WTC11 (cell line): ENCODE measurements around the gene ACBD3. TPM values are rescaled to one million over a fixed set of nuclear protein-coding genes. Genes with fewer than 3 reads are reported as not detected.

Experiments
- ATAC-seq: fragments of 200-7000 bp; cut with Tn5 transposase; 2 replicates; pipeline ENCODE4 v1.10.0; 2021; ENCODE audit warnings: mild to moderate bottlenecking, moderate library complexity
- CTCF ChIA-PET: fragments of 300-600 bp; sonication (Branson Sonifier 250); formaldehyde crosslinking; loops from one replicate; lab custom pipeline; 2021; ENCODE audit warnings: antibody characterized with exemption; lab: Charles Lee
- POLR2A ChIA-PET: fragments of 350-600 bp; sonication (Branson Sonifier 250); formaldehyde crosslinking; loops from one replicate; lab custom pipeline; 2021; ENCODE audit warnings: antibody characterized with exemption; lab: Charles Lee
- DNase-seq: peaks from one replicate; pipeline ENCODE4 v3.0.0; 2021; ENCODE audit warnings: low spot score
- H3K27ac Mint-ChIP-seq: 2 replicates; pipeline ENCODE4 v1.8.0; 2021; ENCODE audit warnings: mixed read lengths
- H3K27me3 Mint-ChIP-seq: 2 replicates; pipeline ENCODE4 v1.8.0; 2021; ENCODE audit warnings: low read depth, mild to moderate bottlenecking, moderate library complexity, mixed read lengths
- H3K36me3 Mint-ChIP-seq: 2 replicates; pipeline ENCODE4 v1.8.0; 2021; ENCODE audit warnings: mixed read lengths
- H3K4me1 Mint-ChIP-seq: 2 replicates; pipeline ENCODE4 v1.8.0; 2022; ENCODE audit warnings: mixed read lengths
- H3K4me3 Mint-ChIP-seq: 2 replicates; pipeline ENCODE4 v1.8.0; 2021; ENCODE audit warnings: mild to moderate bottlenecking, moderate library complexity, mixed read lengths
- H3K9me3 Mint-ChIP-seq: 2 replicates; pipeline ENCODE4 v1.8.0; 2021; ENCODE audit warnings: mixed read lengths
- CREM ChIP-seq: sonication (generic); formaldehyde crosslinking; IDR thresholded peaks from 2 replicates; pipeline ENCODE4 v1.8.1; 2022; ENCODE audit warnings: mild to moderate bottlenecking, missing genetic modification reagents, moderate library complexity
- ELF4 ChIP-seq: sonication (generic); formaldehyde crosslinking; IDR thresholded peaks from 2 replicates; pipeline ENCODE4 v1.8.1; 2022; ENCODE audit warnings: low read depth, mild to moderate bottlenecking, moderate library complexity, missing genetic modification reagents
- ESRRA ChIP-seq: sonication (generic); formaldehyde crosslinking; IDR thresholded peaks from 2 replicates; pipeline ENCODE4 v1.8.1; 2022; ENCODE audit warnings: mild to moderate bottlenecking, missing genetic modification reagents, borderline replicate concordance
- GABPB1 ChIP-seq: sonication (generic); formaldehyde crosslinking; IDR thresholded peaks from 2 replicates; pipeline ENCODE4 v1.8.1; 2023; ENCODE audit warnings: mild to moderate bottlenecking, missing genetic modification reagents
- HMGA2 ChIP-seq: fragments of 250-450 bp; sonication (Bioruptor Pico); IDR thresholded peaks from 2 replicates; pipeline ENCODE4 v1.4.0; 2021; ENCODE audit warnings: mild to moderate bottlenecking, moderate library complexity
- RELA ChIP-seq: sonication (generic); formaldehyde crosslinking; IDR thresholded peaks from 2 replicates; pipeline ENCODE4 v1.8.1; 2022; ENCODE audit warnings: missing genetic modification reagents, mild to moderate bottlenecking, borderline replicate concordance
- TCF7 ChIP-seq: sonication (generic); formaldehyde crosslinking; IDR thresholded peaks from 2 replicates; pipeline ENCODE4 v1.8.0; 2022; ENCODE audit warnings: mild to moderate bottlenecking, low read depth, missing genetic modification reagents, moderate library complexity
- TEAD1 ChIP-seq: sonication (generic); formaldehyde crosslinking; IDR thresholded peaks from 2 replicates; pipeline ENCODE4 v1.8.0; 2022; ENCODE audit warnings: mild to moderate bottlenecking, missing genetic modification reagents
- TEAD4 ChIP-seq: sonication (generic); formaldehyde crosslinking; IDR thresholded peaks from 2 replicates; pipeline ENCODE4 v1.8.0; 2022; ENCODE audit warnings: mild to moderate bottlenecking, missing genetic modification reagents
- ZBTB21 ChIP-seq: sonication (generic); formaldehyde crosslinking; IDR thresholded peaks from 2 replicates; pipeline ENCODE4 v1.8.1; 2023; ENCODE audit warnings: mild to moderate bottlenecking, missing genetic modification reagents, borderline replicate concordance
- ZNF232 ChIP-seq: sonication (generic); formaldehyde crosslinking; IDR thresholded peaks from 2 replicates; pipeline ENCODE4 v1.8.0; 2022; ENCODE audit warnings: mild to moderate bottlenecking, missing genetic modification reagents
- ZNF263 ChIP-seq: sonication (generic); formaldehyde crosslinking; IDR thresholded peaks from 2 replicates; pipeline ENCODE4 v1.8.1; 2022; ENCODE audit warnings: low read depth, mild to moderate bottlenecking, moderate library complexity, missing genetic modification reagents
- ZNF423 ChIP-seq: fragments of 250-450 bp; sonication (Bioruptor Pico); IDR thresholded peaks from 2 replicates; pipeline ENCODE4 v2.1.2; 2022; ENCODE audit warnings: mild to moderate bottlenecking, moderate library complexity
- total RNA-seq: library from RNA; stranded (reverse); gene quantifications from 3 replicates; pipeline ENCODE4 v1.2.3, GENCODE V29; 2021
- TF ChIP-seq, protein P1 (sequence below): sonication (generic); formaldehyde crosslinking; IDR thresholded peaks from 2 replicates; pipeline ENCODE4 v1.8.1; 2022; ENCODE audit warnings: mild to moderate bottlenecking, moderate library complexity, missing genetic modification reagents
- TF ChIP-seq, protein P2 (sequence below): sonication (generic); formaldehyde crosslinking; IDR thresholded peaks from 2 replicates; pipeline ENCODE4 v1.8.0; 2022; ENCODE audit warnings: missing genetic modification reagents
- TF ChIP-seq, protein P3 (sequence below): fragments of 200-600 bp; IDR thresholded peaks from 2 replicates; pipeline ENCODE4 v1.8.0; 2022; ENCODE audit warnings: antibody characterized with exemption
- TF ChIP-seq, protein P4 (sequence below): sonication (generic); formaldehyde crosslinking; IDR thresholded peaks from 2 replicates; pipeline ENCODE4 v1.8.1; 2023; ENCODE audit warnings: mild to moderate bottlenecking, missing genetic modification reagents, moderate library complexity
- TF ChIP-seq, protein P5 (sequence below): fragments of 250-450 bp; sonication (Bioruptor Pico); IDR thresholded peaks from 2 replicates; pipeline ENCODE4 v1.9.0; 2021; ENCODE audit warnings: mild to moderate bottlenecking
- TF ChIP-seq, protein P6 (sequence below): fragments of 250-450 bp; sonication (Bioruptor Pico); IDR thresholded peaks from 2 replicates; pipeline ENCODE4 v1.8.0; 2021; ENCODE audit warnings: mild to moderate bottlenecking
- TF ChIP-seq, protein P7 (sequence below): sonication (generic); formaldehyde crosslinking; IDR thresholded peaks from 2 replicates; pipeline ENCODE4 v1.8.0; 2023; ENCODE audit warnings: missing genetic modification reagents
- TF ChIP-seq, protein P8 (sequence below): fragments of 250-450 bp; sonication (Bioruptor Pico); IDR thresholded peaks from 2 replicates; pipeline ENCODE4 v1.9.0; 2021; ENCODE audit warnings: mild to moderate bottlenecking, borderline replicate concordance

The ACBD3 gene
- total RNA-seq, 1 experiment from 2014 or later = 38.9 TPM

DNA sequence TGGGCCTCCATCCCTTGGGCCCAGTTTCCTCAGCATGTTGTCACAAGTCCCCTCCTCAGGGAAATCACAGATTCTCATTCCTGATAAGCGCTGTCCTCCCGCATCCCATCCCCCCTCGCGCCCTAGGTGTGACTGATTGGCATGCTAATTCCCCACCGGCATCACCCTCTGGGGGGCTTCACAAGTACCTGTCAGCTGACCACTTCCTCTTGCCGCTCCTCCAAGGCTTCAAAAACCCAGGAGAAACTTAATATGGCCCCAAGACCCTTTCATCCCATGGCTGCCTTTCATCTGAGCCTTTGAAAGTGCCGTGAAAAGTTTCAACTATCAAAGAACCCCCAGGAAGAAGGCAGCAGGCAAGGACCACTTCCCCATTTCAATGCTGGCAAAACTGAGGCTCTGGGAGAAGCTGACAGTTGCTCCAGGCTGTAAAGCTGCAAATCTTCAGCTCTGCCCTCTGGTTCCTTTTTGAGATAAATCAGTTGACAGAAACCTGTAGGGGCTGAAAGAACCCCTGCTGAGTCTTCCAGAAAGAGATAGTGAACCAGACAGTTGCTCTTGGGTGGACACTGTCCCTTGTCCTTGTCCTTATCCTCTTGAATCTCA lies 24.1 kb upstream of the ACBD3 start:
- POLR2A ChIA-PET = no interaction called here
- Mint-ChIP-seq H3K27me3 (peaks cover 4% of the 10 kb centered on the region), H3K36me3 (no peaks in the 10 kb centered on the region), H3K9me3 (no peaks in the 10 kb centered on the region; the same call in 1 of the 2 replicates), H3K4me1 (peaks cover 49% of the 10 kb centered on the region), H3K4me3 (no peak overlapping the region; the same call in 1 of the 2 replicates), H3K27ac (no peak overlapping the region)
- DNase-seq = peak; percentile 57
- ATAC-seq = peak; percentile 22
- CTCF ChIA-PET = interaction anchor here (2.6 to 4.0 kb wide), 3 partner anchors 10 to 85 kb away, joined by 8 to 17 read pairs (median 16); no protein-coding TSS in a partner anchor
- TF ChIP-seq TEAD1 (CRISPR knock-in tag) (no peak), HMGA2 (no peak), GABPB1 (no peak), ELF4 (no peak), TCF7 (CRISPR knock-in tag) (no peak), ZNF263 (CRISPR knock-in tag) (no peak), ZBTB21 (CRISPR knock-in tag) (no peak), ZNF232 (CRISPR knock-in tag) (no peak), TEAD4 (CRISPR knock-in tag) (no peak), ZNF423 (CRISPR knock-in tag) (no peak), RELA (no peak), ESRRA (CRISPR knock-in tag) (no peak), CREM (CRISPR knock-in tag) (no peak)
- TF ChIP-seq, protein P1, sequence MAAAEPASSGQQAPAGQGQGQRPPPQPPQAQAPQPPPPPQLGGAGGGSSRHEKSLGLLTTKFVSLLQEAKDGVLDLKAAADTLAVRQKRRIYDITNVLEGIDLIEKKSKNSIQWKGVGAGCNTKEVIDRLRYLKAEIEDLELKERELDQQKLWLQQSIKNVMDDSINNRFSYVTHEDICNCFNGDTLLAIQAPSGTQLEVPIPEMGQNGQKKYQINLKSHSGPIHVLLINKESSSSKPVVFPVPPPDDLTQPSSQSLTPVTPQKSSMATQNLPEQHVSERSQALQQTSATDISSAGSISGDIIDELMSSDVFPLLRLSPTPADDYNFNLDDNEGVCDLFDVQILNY = no peak
- TF ChIP-seq, protein P2, sequence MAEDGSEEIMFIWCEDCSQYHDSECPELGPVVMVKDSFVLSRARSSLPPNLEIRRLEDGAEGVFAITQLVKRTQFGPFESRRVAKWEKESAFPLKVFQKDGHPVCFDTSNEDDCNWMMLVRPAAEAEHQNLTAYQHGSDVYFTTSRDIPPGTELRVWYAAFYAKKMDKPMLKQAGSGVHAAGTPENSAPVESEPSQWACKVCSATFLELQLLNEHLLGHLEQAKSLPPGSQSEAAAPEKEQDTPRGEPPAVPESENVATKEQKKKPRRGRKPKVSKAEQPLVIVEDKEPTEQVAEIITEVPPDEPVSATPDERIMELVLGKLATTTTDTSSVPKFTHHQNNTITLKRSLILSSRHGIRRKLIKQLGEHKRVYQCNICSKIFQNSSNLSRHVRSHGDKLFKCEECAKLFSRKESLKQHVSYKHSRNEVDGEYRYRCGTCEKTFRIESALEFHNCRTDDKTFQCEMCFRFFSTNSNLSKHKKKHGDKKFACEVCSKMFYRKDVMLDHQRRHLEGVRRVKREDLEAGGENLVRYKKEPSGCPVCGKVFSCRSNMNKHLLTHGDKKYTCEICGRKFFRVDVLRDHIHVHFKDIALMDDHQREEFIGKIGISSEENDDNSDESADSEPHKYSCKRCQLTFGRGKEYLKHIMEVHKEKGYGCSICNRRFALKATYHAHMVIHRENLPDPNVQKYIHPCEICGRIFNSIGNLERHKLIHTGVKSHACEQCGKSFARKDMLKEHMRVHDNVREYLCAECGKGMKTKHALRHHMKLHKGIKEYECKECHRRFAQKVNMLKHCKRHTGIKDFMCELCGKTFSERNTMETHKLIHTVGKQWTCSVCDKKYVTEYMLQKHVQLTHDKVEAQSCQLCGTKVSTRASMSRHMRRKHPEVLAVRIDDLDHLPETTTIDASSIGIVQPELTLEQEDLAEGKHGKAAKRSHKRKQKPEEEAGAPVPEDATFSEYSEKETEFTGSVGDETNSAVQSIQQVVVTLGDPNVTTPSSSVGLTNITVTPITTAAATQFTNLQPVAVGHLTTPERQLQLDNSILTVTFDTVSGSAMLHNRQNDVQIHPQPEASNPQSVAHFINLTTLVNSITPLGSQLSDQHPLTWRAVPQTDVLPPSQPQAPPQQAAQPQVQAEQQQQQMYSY (CRISPR knock-in tag) = no peak
- TF ChIP-seq, protein P3, sequence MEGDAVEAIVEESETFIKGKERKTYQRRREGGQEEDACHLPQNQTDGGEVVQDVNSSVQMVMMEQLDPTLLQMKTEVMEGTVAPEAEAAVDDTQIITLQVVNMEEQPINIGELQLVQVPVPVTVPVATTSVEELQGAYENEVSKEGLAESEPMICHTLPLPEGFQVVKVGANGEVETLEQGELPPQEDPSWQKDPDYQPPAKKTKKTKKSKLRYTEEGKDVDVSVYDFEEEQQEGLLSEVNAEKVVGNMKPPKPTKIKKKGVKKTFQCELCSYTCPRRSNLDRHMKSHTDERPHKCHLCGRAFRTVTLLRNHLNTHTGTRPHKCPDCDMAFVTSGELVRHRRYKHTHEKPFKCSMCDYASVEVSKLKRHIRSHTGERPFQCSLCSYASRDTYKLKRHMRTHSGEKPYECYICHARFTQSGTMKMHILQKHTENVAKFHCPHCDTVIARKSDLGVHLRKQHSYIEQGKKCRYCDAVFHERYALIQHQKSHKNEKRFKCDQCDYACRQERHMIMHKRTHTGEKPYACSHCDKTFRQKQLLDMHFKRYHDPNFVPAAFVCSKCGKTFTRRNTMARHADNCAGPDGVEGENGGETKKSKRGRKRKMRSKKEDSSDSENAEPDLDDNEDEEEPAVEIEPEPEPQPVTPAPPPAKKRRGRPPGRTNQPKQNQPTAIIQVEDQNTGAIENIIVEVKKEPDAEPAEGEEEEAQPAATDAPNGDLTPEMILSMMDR = no peak
- TF ChIP-seq, protein P4, sequence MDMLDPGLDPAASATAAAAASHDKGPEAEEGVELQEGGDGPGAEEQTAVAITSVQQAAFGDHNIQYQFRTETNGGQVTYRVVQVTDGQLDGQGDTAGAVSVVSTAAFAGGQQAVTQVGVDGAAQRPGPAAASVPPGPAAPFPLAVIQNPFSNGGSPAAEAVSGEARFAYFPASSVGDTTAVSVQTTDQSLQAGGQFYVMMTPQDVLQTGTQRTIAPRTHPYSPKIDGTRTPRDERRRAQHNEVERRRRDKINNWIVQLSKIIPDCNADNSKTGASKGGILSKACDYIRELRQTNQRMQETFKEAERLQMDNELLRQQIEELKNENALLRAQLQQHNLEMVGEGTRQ (CRISPR knock-in tag) = peak; percentile 82
- TF ChIP-seq, protein P5, sequence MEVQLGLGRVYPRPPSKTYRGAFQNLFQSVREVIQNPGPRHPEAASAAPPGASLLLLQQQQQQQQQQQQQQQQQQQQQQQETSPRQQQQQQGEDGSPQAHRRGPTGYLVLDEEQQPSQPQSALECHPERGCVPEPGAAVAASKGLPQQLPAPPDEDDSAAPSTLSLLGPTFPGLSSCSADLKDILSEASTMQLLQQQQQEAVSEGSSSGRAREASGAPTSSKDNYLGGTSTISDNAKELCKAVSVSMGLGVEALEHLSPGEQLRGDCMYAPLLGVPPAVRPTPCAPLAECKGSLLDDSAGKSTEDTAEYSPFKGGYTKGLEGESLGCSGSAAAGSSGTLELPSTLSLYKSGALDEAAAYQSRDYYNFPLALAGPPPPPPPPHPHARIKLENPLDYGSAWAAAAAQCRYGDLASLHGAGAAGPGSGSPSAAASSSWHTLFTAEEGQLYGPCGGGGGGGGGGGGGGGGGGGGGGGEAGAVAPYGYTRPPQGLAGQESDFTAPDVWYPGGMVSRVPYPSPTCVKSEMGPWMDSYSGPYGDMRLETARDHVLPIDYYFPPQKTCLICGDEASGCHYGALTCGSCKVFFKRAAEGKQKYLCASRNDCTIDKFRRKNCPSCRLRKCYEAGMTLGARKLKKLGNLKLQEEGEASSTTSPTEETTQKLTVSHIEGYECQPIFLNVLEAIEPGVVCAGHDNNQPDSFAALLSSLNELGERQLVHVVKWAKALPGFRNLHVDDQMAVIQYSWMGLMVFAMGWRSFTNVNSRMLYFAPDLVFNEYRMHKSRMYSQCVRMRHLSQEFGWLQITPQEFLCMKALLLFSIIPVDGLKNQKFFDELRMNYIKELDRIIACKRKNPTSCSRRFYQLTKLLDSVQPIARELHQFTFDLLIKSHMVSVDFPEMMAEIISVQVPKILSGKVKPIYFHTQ (CRISPR knock-in tag) = no peak
- TF ChIP-seq, protein P6, sequence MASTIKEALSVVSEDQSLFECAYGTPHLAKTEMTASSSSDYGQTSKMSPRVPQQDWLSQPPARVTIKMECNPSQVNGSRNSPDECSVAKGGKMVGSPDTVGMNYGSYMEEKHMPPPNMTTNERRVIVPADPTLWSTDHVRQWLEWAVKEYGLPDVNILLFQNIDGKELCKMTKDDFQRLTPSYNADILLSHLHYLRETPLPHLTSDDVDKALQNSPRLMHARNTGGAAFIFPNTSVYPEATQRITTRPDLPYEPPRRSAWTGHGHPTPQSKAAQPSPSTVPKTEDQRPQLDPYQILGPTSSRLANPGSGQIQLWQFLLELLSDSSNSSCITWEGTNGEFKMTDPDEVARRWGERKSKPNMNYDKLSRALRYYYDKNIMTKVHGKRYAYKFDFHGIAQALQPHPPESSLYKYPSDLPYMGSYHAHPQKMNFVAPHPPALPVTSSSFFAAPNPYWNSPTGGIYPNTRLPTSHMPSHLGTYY (CRISPR knock-in tag) = no peak
- TF ChIP-seq, protein P7, sequence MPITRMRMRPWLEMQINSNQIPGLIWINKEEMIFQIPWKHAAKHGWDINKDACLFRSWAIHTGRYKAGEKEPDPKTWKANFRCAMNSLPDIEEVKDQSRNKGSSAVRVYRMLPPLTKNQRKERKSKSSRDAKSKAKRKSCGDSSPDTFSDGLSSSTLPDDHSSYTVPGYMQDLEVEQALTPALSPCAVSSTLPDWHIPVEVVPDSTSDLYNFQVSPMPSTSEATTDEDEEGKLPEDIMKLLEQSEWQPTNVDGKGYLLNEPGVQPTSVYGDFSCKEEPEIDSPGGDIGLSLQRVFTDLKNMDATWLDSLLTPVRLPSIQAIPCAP (CRISPR knock-in tag) = no peak
- TF ChIP-seq, protein P8, sequence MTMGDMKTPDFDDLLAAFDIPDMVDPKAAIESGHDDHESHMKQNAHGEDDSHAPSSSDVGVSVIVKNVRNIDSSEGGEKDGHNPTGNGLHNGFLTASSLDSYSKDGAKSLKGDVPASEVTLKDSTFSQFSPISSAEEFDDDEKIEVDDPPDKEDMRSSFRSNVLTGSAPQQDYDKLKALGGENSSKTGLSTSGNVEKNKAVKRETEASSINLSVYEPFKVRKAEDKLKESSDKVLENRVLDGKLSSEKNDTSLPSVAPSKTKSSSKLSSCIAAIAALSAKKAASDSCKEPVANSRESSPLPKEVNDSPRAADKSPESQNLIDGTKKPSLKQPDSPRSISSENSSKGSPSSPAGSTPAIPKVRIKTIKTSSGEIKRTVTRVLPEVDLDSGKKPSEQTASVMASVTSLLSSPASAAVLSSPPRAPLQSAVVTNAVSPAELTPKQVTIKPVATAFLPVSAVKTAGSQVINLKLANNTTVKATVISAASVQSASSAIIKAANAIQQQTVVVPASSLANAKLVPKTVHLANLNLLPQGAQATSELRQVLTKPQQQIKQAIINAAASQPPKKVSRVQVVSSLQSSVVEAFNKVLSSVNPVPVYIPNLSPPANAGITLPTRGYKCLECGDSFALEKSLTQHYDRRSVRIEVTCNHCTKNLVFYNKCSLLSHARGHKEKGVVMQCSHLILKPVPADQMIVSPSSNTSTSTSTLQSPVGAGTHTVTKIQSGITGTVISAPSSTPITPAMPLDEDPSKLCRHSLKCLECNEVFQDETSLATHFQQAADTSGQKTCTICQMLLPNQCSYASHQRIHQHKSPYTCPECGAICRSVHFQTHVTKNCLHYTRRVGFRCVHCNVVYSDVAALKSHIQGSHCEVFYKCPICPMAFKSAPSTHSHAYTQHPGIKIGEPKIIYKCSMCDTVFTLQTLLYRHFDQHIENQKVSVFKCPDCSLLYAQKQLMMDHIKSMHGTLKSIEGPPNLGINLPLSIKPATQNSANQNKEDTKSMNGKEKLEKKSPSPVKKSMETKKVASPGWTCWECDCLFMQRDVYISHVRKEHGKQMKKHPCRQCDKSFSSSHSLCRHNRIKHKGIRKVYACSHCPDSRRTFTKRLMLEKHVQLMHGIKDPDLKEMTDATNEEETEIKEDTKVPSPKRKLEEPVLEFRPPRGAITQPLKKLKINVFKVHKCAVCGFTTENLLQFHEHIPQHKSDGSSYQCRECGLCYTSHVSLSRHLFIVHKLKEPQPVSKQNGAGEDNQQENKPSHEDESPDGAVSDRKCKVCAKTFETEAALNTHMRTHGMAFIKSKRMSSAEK (CRISPR knock-in tag) = no peak
